ENCODE results near the gene KIF12.

KIF12 gene

DNA sequence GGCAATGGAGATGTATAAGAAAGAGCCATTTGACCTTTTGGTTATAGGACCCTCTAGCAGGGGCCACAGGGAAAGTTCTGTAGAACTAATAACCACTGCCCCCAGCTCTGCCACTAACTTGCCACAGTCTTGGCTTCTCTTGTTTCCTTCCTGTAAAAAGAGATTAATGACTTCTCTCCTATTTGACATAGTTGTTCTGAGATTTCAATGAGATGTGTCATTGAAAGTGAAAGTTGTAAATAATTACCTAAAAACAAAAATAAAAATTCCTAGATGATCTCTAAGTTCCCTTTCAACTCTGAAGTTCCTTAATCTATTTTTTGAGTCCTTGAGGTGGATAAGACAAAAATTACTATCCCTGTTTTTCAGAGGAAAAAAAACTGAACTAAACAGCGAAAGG is 1.4 kb upstream of the KIF12 start:
- TF ChIP-seq GATA3 (IDR thresholded peaks at IDR 0.05; ENCODE audit: low read depth, low read length) (no peak), GATA2 (IDR thresholded peaks at IDR 0.05; ENCODE audit: low read depth, low read length) (no peak)

DNA sequence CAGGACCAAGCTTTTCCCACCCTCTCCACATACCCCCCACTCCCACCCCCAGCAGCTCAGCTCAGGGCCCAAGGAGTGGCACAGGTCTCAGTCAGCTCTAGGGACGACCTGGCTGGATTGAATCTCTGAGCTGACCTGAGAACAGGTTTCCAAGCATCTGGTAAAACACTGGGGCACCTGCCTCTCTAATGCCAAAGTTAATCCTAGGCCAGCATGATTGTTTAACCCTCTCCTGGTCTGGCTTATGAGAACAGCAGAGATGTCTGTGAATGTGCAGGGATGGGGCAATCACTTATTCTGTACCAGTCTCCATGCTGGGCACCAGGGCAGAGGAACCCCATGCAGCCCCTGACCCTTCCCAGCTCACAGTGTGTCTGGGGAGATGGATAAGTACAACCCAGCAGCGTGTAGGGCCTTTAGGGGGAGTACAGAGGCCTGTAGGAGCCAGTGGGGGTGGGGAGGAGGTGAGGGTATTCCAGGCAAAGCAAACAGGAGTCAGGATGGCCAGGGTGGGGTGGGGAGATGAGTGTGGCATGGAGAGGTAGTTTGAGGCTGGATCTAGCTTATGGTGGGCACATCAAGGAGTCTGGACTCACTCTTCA is 678 bp upstream of the KIF12 start:
- TF ChIP-seq GATA2 (IDR thresholded peaks at IDR 0.05; ENCODE audit: low read depth, low read length), result no peak
- no peak for TF ChIP-seq GATA3 (IDR thresholded peaks at IDR 0.05; ENCODE audit: low read depth, low read length)

DNA sequence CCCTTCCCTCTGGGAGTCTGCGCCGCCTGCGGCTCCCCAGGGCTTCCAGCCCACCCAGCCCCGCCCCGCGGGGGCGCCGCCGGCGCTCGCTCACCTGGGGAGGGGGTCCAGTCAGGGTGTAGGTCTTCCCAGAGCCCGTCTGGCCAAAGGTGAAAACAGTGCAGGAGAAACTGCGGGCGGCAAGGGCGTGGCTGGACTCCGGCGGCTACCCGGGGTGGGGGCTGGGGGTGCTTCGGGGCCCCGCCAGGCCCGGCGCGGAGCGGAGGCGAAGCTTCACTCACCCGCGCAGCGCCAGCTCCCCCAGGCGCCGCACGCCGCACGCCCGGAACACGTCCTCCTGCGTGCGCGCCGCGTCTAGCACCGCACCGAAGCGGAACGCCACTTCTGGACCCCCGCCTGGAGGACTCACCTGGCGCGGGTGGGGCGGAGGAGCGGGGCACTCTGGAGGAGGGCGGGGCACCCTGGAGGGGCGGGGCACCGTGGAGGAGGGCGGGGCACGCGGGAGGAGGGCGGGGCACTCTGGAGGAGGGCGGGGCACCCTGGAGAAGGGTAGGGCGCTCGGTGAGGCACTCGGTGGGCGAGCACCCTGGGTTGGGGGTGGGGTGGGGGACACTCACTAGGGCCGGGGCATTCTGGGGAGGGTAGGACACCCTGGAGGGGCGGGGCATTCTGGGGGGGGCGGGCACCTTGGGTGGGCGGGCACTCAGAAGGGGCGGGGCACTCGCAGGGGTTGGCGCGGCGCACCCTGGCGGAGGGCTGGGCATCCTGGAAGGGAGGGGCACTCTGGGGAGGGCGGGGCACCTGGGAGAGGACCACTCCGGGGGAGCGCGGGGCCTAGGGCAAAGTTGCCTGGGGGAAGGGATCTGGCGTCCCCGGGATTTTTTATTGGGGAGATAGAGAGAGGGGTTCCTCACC is 814 bp downstream of the KIF12 start:
- TF ChIP-seq GATA2 (IDR thresholded peaks at IDR 0.05; ENCODE audit: low read depth, low read length), result no peak
- no peak for TF ChIP-seq GATA3 (IDR thresholded peaks at IDR 0.05; ENCODE audit: low read depth, low read length)

DNA sequence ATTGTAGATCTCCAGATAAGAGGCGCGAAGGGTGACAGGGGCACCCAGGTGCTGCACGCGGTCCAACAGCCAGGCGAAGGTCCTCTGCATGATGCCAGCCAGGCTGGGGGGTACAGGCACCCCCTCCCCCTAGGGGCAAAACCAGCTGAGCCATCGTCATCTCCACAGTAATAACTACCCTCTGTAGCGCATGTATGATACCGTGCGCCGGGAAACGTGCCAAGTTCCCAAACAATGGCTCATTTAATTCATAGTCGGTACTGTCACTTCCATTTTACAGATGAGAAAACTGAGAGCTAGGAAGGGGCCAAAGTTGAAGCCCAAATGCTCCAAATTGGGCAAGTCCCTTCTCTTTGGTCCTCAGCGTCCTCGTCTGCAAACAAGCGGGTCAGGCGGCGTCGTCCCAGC is 1.5 kb downstream of the KIF12 start:
- TF ChIP-seq GATA3 (IDR thresholded peaks at IDR 0.05; ENCODE audit: low read depth, low read length) (no peak), GATA2 (IDR thresholded peaks at IDR 0.05; ENCODE audit: low read depth, low read length) (peak; percentile 76)

DNA sequence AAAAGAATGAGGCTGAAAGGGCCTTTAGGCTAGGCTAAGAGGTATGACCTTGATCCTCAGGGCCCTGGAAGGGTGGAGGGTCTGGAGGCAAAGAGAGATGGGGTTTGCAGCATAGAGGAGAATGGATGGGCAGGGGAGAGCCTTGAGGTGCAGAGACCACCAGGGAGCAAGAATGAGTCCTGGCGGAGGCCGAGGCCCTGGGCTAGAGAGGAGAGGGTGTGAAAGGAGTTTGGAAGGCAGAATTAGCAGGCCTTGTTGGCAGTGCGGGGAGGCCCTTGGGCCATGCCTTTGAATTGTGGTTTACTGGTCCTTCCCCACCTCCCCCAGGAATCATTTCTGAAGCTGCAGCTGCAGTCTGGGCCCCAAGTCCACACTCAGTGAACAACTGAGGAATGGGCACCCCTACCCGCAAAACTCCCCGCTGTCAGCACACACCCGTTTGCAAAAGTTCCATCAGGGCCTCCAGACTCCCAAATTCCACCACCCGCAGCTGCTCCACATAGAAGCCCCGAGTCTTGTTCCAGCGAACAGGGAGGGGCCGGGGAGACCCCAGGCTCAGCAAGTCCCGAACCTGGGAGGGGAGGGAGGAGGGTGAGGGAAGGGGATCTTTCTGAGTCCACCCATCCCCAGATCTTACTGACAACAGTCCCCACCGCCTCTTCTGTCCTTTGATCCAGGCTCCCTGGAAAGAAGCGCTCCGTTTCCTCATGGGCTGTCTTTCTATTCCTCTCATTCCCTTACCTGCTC is 2.1 kb downstream of the KIF12 start:
- TF ChIP-seq GATA3 (IDR thresholded peaks at IDR 0.05; ENCODE audit: low read depth, low read length) (no peak), GATA2 (IDR thresholded peaks at IDR 0.05; ENCODE audit: low read depth, low read length) (no peak)

DNA sequence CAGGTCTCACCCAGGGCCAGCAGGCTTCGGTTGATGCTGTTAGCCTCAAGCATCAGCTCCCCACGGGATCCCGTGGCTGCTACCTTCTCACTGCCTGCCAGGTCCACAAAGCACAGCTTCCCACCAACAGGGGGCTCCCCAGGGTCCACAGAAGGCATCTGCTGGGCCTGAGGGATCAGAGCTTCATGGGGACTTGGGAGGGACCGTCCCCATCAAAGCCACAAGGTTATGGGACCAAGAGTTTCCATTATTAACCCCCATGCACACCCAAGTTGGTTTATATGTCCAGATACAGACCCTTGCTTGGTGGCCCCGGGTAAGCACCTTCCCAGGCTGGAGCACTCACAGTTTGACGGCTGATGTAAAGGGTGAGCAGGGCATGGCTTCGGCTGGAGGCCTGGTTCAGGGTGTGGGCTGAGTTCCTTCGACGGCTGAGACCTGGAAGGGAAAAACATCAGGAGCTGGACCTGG is 3.0 kb downstream of the KIF12 start:
- TF ChIP-seq GATA3 (IDR thresholded peaks at IDR 0.05; ENCODE audit: low read depth, low read length), result no peak
- TF ChIP-seq GATA2 (IDR thresholded peaks at IDR 0.05; ENCODE audit: low read depth, low read length), result no peak

DNA sequence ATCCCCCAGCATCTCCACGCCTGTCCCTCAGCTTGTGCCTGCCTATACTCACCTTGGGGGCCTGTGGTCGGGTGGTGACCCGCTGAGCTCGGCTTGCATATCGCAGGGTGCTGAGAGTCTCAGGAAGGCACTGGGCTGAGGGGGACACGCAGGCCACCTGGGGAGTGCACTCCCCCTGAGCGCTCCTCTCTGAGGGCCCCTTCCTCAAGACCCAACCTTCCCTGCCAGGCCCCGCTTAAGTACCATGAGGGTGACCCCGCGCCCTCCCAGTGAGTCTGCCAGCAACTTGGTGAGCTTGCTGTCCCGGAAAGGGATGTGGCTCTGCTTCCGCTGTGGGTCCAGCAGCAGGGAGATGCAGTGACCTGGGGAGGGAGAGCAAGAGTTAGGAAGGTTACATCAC is 4.1 kb downstream of the KIF12 start:
- TF ChIP-seq GATA2 (IDR thresholded peaks at IDR 0.05; ENCODE audit: low read depth, low read length) (no peak), GATA3 (IDR thresholded peaks at IDR 0.05; ENCODE audit: low read depth, low read length) (no peak)

DNA sequence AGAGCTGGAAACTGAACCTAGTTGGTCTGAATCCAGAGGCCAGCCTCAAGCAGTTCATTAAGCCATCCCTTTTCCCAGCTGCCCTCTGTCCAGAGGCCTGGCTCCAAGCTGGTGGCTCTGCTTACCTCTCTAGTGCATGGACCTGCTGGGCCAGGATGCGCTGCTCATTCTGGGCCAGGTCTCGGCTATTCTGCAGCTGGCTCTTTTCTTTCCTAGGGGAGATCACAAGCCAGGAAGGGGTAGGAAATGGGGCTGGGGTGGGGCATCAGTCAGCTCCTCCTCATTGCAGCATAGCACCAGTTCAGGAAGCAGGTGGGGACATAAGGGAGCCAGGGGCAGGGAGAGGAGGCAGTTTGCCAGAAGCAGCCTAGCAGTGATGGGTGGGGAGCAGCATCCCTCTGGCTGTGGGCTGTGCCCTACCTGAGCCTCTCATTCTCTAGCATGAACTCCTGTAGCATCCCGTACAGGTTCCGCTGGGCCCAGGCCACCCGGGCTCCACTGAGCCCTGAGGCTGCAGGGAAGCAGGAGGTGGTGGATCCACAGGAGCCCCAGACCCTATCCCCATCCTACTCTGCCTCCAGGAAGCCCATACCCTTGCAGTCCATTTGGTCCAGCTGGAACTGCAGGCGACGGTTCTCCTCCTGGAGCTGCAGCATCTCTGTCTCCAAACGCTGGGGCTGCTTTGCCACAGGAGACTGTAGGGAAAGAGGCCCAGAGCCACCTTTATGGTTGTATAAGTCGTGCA is 5.2 kb downstream of the KIF12 start:
- TF ChIP-seq GATA3 (IDR thresholded peaks at IDR 0.05; ENCODE audit: low read depth, low read length), result no peak
- no peak for TF ChIP-seq GATA2 (IDR thresholded peaks at IDR 0.05; ENCODE audit: low read depth, low read length)

DNA sequence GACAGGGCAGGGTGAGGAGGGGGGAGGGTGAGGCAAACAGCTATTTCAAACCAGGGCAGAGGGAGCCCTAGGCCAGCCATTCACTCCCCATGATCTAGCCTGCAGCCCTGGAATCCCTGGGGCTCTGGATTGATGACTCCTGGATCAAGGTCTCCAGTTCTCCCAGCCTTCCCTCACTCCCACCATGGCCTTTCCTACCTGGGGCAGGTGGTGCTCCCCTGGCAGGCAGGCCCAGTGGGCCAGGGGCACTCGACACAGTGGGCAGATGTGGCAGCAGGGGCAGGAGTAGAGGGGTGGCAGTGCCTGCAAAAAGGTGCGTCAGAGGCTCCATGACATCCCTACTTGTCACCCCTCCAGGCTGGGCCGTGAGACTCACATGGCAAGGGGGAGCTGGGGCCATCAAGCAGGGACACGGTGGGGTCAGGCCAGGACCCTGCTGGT is 6.0 kb downstream of the KIF12 start:
- TF ChIP-seq GATA2 (IDR thresholded peaks at IDR 0.05; ENCODE audit: low read depth, low read length) (no peak), GATA3 (IDR thresholded peaks at IDR 0.05; ENCODE audit: low read depth, low read length) (no peak)

DNA sequence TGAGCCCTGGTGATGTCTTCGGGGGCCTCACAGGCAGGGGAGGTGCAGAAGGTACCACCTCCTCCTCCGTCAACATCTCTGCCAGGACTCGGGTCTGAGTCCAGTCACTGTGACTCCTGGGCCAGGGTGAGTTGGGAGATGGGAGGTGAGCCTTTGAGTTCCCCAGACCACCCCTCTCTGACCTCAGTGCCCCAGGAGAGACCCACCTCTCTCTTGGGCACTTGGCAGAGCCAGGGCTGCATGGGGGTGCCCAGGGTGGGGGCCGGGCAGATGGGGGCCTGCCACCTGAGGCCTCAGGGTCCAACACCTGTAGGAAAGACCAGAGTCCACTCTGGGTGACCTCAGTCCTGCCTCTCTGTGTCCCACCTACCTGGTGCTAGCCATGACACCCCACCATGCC is 6.8 kb downstream of the KIF12 start:
- TF ChIP-seq GATA2 (IDR thresholded peaks at IDR 0.05; ENCODE audit: low read depth, low read length), result no peak
- no peak for TF ChIP-seq GATA3 (IDR thresholded peaks at IDR 0.05; ENCODE audit: low read depth, low read length)

DNA sequence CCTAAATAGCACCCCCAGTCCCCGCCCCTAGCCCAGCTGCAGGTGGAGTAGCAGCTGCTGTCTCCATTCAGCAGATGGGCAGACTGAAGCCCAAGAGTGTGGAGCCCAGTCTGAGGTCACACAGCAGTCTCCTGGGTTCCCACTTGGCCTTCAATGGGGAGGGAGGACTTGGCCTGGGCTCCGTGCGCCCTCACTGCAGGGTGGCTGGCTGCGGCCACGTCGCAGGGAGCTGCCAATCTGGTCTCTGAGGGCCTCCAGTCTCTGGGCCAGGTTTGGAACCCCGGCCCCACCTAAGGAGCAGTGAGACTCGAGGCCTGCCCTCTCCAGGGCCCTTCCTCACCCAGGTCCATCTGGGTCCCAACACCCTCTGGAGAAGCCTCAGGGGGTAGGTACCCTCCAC is 7.4 kb downstream of the KIF12 start:
- TF ChIP-seq GATA3 (IDR thresholded peaks at IDR 0.05; ENCODE audit: low read depth, low read length) (no peak), GATA2 (IDR thresholded peaks at IDR 0.05; ENCODE audit: low read depth, low read length) (no peak)

DNA sequence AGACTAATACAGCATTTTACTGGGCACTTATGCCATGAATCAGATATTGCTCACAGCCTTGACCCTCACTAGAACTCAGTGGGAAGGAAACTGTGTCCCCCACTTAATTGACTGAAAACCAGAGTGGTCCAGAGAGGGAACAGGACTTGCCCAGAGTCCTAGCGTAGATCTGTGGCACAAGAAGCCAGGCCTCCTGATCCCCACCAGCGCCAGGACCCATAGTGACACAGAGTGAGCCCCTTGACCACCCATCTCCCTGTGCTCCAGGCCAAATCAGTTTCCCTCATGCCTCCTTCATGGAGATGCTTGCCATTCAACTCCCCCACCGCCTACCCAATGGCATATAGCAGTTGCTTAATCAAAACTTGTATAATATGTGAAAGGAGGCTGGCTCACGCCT is 8.3 kb downstream of the KIF12 start:
- TF ChIP-seq GATA2 (IDR thresholded peaks at IDR 0.05; ENCODE audit: low read depth, low read length) (no peak), GATA3 (IDR thresholded peaks at IDR 0.05; ENCODE audit: low read depth, low read length) (no peak)

DNA sequence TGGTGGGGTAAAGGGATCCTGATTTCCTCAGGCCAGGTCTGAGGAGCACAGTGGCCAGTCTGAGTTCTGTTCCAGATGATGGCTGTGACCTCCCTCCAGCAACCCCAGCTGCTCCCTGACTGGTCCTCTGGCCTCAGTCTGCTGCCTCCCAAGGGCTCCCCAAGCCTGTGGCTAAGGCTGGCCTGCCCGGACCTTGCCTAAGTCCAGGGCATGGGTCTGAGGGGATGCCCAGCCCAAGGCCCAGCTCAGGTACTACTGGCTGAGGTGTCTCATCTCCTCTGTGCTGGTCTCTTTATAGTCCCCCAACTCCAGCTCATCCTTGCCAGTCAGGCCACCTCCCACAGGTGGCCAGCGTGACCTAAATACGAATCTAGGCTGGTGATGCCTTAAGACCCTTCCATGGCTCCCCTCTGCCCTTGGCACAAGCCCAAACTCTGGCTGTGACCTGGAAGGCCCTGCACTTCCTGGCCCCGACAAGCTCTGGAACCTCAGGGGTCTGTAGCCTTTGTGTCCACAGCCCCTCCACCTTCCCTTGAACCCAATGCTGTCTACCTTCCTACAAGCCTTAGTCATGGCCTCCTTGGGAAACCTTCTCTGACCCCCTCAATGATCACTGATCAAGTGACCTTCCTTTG is 9.8 kb downstream of the KIF12 start:
- no peak for TF ChIP-seq GATA3 (IDR thresholded peaks at IDR 0.05; ENCODE audit: low read depth, low read length)
- TF ChIP-seq GATA2 (IDR thresholded peaks at IDR 0.05; ENCODE audit: low read depth, low read length), result no peak

All from SH-SY5Y (cell line).